Spleen (tissue), 7 donors: ENCODE measurements around the gene HERC3.

Experiments used
- CTCF ChIP-seq, 11 experiments: fragments of 200-600 bp in 7 of 11; fragments of 450-650 bp in 4 of 11; sonication (generic) in 4 of 11; IDR thresholded peaks in 8 of 11; conservative IDR thresholded peaks in 3 of 11; 1 replicate in 7 of 11; 2 replicates in 4 of 11; pipeline versions ENCODE4 v1.4.0 to v1.8.0; 2016 to 2021; ENCODE audit warnings: antibody characterized with exemption in 11 of 11, inconsistent platforms in 4 of 11, mild to moderate bottlenecking in 1 of 11
- POLR2A ChIP-seq, 3 donors: fragments of 450-650 bp; IDR thresholded peaks; one replicate each; pipeline ENCODE4 v1.5.1; 2017; ENCODE audit warnings: antibody characterized with exemption in 3 of 3, mild to moderate bottlenecking in 1 of 3
- donor health status: DM: no; HTN: no; CAD: no; lungs with moderate emphysema.
- donor health status: DM: no; HTN: no; CAD: no.
- donor health status: DM: no; HTN: no; CAD: no.

- TF ChIP-seq CTCF (IDR thresholded peaks at IDR 0.05 in 8 of 11, conservative IDR thresholded peaks at IDR 0.05 in 3 of 11) (no peak), POLR2A (IDR thresholded peaks at IDR 0.05) (no peak)
These were observed 132.9 kb downstream of the HERC3 start for GRCh38 chr4:88725143-88725542.
